CD4-positive, alpha-beta T cell treated with Interleukin-17A for 1 hour (primary cell): ENCODE results near the gene PSTPIP1.
A peak's percentile ranks its signal among the peaks of the same experiment; 100 is the strongest.

Source experiments
- DNase-seq: peaks from one replicate; pipeline ENCODE4 v3.0.0-alpha.2; 2020

The PSTPIP1 gene

DNA sequence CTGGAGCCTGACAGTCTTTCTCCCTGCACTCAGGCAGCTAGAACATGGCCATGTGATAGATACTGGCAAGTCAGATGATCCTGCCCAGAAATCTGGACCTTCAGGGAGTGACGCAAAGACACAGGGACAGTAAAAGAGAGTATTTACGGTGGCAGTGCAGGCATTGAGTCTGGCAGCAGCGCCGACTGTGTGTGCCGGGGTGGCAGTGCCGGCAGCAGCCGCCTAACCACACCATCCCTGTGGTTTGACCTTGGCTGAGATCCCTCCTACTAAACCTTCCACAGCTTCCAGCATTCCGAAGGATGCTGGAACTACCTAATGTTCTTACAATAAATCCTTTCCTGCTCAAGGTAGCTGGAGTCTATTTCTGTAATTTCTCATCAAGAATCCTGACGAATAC, 80.6 kb downstream of the PSTPIP1 start:
- DNase-seq, result no peak

DNA sequence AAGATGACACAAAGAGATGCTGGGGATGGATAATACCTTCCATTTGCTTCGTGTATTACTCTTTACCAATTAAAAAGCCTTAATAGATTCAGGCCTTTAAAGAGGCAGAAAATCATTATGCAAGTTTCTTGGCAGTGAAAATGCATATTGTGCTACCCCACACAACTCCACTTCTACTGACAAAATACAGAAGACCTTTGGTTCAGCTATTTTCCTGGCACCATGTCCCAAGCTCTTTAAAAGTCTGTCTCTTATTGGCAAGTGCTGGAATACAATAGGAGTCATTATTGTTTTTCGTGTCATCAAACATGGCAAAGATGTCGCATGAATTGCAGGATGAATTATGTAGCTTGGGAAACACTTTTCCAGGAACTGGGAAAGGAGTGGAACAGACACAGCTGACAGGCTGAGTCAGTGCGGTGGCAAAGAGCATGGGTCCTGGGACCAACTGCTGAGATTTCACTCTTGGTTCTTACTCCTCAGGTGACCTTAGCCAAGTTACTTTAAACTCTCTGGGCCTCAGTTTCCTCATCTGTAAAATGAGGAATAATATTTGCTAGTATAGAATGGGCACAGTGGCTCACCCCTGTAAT, 81.5 kb downstream of the PSTPIP1 start:
- no peak for DNase-seq

DNA sequence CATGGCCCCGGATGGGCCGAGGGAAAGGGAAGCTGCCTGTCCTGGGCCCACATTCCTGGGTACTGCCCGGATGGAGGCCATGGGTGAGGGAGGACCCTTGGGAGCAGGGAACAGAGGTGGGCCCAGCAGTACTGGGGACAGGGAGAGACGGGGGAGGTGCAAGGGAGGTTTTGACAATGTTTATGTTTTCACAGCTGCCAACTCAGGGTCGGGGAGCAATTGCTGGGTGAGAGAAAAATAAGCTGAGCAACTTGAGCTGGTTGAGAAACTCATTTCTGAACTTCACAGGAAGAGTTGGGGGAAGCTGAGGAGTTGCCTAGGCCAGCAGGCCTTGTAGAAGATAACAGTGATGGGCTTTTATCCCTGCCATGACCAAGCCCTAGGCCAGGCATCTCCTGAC, 87.0 kb downstream of the PSTPIP1 start:
- no peak for DNase-seq

DNA sequence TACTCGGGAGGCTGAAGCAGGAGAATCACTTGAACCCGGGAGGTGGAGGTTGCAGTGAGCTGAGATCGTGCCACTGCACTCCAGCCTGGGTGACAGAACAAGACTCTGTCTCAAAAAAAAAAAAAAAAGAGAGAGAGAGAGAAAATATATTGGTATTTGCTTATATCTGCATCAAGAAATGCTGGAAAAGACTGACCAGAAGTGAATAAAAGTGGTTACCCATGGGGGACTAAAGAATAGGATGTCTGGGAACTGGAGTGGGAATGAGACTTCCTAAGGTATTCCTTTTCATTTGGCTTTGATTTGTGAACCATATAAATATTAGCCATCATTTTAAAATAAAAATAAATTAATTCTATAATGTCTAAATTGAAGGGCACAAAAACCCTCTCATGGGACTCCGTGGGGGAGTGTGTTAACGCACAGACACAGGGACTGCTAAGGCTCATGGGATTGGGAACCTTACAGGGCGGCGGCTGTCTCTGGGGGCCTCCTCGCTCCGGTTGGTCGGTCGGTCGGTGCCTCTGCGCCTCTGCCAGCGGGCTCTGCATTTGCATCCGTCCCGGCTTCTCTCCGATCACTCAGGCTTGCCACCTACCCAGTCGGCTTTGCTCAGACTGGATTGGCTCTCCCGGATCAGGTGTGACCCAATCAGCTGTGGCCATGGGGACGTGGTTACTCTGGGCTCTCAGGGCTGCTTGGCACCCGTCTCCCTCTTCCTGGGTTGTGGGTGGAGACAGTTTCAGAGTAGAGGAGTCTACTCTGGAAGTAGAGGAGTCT, 88.6 kb downstream of the PSTPIP1 start:
- peak; percentile 69 for DNase-seq

DNA sequence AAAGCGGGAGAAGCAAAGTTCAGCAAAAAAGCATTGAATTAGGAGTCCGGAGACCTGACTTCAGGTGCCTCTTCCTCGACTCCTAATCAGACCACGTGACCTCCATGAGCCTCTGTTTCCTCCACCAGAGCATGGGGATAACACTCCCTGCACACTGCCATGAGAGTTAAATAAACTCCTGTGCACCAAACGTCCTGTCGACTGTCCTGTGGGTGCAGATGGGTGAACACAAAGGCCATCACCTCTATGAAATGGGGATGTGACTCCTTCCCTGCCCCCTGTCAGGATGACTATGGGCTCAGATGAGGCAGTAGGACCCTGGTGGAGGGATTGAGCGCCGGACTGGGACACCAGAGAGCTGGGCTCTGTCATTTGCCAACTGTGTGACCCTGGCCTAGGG, 89.5 kb downstream of the PSTPIP1 start:
- DNase-seq, result no peak

DNA sequence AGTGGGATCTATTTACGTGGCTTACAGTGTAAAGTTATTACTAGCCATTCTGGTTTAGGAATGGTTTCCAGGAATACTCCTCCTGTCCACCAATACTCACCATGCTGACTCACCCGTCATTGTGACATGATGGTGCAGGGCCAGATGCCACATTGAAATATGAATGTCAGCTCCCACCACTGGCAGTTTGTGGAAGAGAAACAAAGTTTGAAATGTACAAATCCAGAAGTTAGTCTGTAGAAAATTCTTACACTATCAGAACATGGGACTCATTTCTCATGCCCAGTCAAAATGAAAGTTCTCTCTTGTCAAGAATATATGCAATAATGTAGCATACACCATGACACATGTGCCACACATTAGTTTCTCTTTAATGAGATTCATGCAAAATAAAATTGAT, 90.4 kb downstream of the PSTPIP1 start:
- DNase-seq, result no peak
